Measurements from ENCODE around the gene HSF5.

- TF ChIP-seq, protein P1, sequence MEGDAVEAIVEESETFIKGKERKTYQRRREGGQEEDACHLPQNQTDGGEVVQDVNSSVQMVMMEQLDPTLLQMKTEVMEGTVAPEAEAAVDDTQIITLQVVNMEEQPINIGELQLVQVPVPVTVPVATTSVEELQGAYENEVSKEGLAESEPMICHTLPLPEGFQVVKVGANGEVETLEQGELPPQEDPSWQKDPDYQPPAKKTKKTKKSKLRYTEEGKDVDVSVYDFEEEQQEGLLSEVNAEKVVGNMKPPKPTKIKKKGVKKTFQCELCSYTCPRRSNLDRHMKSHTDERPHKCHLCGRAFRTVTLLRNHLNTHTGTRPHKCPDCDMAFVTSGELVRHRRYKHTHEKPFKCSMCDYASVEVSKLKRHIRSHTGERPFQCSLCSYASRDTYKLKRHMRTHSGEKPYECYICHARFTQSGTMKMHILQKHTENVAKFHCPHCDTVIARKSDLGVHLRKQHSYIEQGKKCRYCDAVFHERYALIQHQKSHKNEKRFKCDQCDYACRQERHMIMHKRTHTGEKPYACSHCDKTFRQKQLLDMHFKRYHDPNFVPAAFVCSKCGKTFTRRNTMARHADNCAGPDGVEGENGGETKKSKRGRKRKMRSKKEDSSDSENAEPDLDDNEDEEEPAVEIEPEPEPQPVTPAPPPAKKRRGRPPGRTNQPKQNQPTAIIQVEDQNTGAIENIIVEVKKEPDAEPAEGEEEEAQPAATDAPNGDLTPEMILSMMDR (conservative IDR thresholded peaks at IDR 0.05; ENCODE audit: low read length) = no peak
- TF ChIP-seq EZH2phosphoT487 (IDR thresholded peaks at IDR 0.05; ENCODE audit: borderline replicate concordance, low read depth, low read length) = no peak
These were observed 86.9 kb downstream of the HSF5 start for GRCh38 chr17:58401287-58401686.
